ENCODE measurements around the gene CCDC70. TPM values are rescaled to one million over a fixed set of nuclear protein-coding genes. Genes with fewer than 3 reads are reported as not detected.

CCDC70 gene
- polyA plus RNA-seq, 1 donor from 2014 or later, result not detected

- Histone ChIP-seq H3K27ac (ENCODE audit: low read length) (no peak overlapping the region), H3K4me3 (ENCODE audit: low read length) (no peak overlapping the region), H3K9me3 (ENCODE audit: low read length) (no peaks in the 10 kb centered on the region), H3K36me3 (ENCODE audit: insufficient read depth, low read length) (no peaks in the 10 kb centered on the region), H4K20me1 (ENCODE audit: insufficient read depth) (no peaks in the 10 kb centered on the region), H3F3A (ENCODE audit: insufficient read depth, low read length, poor library complexity, severe bottlenecking) (no peaks in the 10 kb centered on the region), H3K9me2 (ENCODE audit: insufficient read depth, low read length) (no peaks in the 10 kb centered on the region), H3K27me3 (ENCODE audit: insufficient read depth, low read depth, low read length) (no peaks in the 10 kb centered on the region), H3K79me2 (replicated peaks; ENCODE audit: insufficient read depth, low read length) (no peaks in the 10 kb centered on the region), H3K9ac (ENCODE audit: low read length) (no peak overlapping the region), H3K4me2 (ENCODE audit: low read length) (no peak overlapping the region), H2AFZ (ENCODE audit: low read depth, low read length) (no peak overlapping the region)
- TF ChIP-seq EP300 (conservative IDR thresholded peaks at IDR 0.05; ENCODE audit: poor library complexity, severe bottlenecking), result no peak
- TF ChIP-seq MXI1 (conservative IDR thresholded peaks at IDR 0.05; ENCODE audit: poor library complexity, severe bottlenecking), result no peak
- TF ChIP-seq SMC3 (conservative IDR thresholded peaks at IDR 0.05; ENCODE audit: poor library complexity), result no peak
- TF ChIP-seq REST (IDR thresholded peaks at IDR 0.05; ENCODE audit: borderline replicate concordance), result no peak
- no peak for TF ChIP-seq POLR2AphosphoS5 (IDR thresholded peaks at IDR 0.05)
- TF ChIP-seq EZH2 (IDR thresholded peaks at IDR 0.05; ENCODE audit: borderline replicate concordance, insufficient read depth, low read length, poor library complexity, severe bottlenecking), result no peak
- no peak for TF ChIP-seq CTCF (IDR thresholded peaks at IDR 0.05; ENCODE audit: poor library complexity, severe bottlenecking)
- TF ChIP-seq RAD21 (conservative IDR thresholded peaks at IDR 0.05), result no peak
- no peak for TF ChIP-seq TAF1 (IDR thresholded peaks at IDR 0.05; ENCODE audit: low read depth)
Measured at GRCh38 chr13:51825681-51826254, 36.0 kb upstream of the CCDC70 start.

- H3K79me2 ChIP-seq (replicated peaks; ENCODE audit: insufficient read depth, low read length), result no peaks in the 10 kb centered on the region
- TF ChIP-seq POLR2AphosphoS5 (IDR thresholded peaks at IDR 0.05), result no peak
- no peak for TF ChIP-seq TAF1 (IDR thresholded peaks at IDR 0.05; ENCODE audit: low read depth)
- no peak for TF ChIP-seq MXI1 (conservative IDR thresholded peaks at IDR 0.05; ENCODE audit: poor library complexity, severe bottlenecking)
- no peak for TF ChIP-seq EZH2 (IDR thresholded peaks at IDR 0.05; ENCODE audit: borderline replicate concordance, insufficient read depth, low read length, poor library complexity, severe bottlenecking)
- TF ChIP-seq CTCF (IDR thresholded peaks at IDR 0.05; ENCODE audit: poor library complexity, severe bottlenecking), result no peak
- TF ChIP-seq EP300 (conservative IDR thresholded peaks at IDR 0.05; ENCODE audit: poor library complexity, severe bottlenecking), result no peak
- TF ChIP-seq SMC3 (conservative IDR thresholded peaks at IDR 0.05; ENCODE audit: poor library complexity), result no peak
- TF ChIP-seq RAD21 (conservative IDR thresholded peaks at IDR 0.05), result no peak
- no peak for TF ChIP-seq REST (IDR thresholded peaks at IDR 0.05; ENCODE audit: borderline replicate concordance)
- no peak overlapping the region for H3K4me2 ChIP-seq (ENCODE audit: low read length)
- H3F3A ChIP-seq (ENCODE audit: insufficient read depth, low read length, poor library complexity, severe bottlenecking), result no peaks in the 10 kb centered on the region
- H3K27ac ChIP-seq (ENCODE audit: low read length), result no peak overlapping the region
- H3K36me3 ChIP-seq (ENCODE audit: insufficient read depth, low read length), result no peaks in the 10 kb centered on the region
- no peak overlapping the region for H3K4me3 ChIP-seq (ENCODE audit: low read length)
- no peaks in the 10 kb centered on the region for H4K20me1 ChIP-seq (ENCODE audit: insufficient read depth)
- H3K27me3 ChIP-seq (ENCODE audit: insufficient read depth, low read depth, low read length), result no peaks in the 10 kb centered on the region
- no peak overlapping the region for H2AFZ ChIP-seq (ENCODE audit: low read depth, low read length)
- H3K9me2 ChIP-seq (ENCODE audit: insufficient read depth, low read length), result no peaks in the 10 kb centered on the region
- no peak overlapping the region for H3K9ac ChIP-seq (ENCODE audit: low read length)
- no peaks in the 10 kb centered on the region for H3K9me3 ChIP-seq (ENCODE audit: low read length)
Measured at GRCh38 chr13:51826606-51827005, 35.2 kb upstream of the CCDC70 start.

Measured in neural cell (in vitro differentiated cells).